Suprapubic skin (tissue), 4 donors: ENCODE results near the gene EPAS1. TPM values are rescaled to one million over a fixed set of nuclear protein-coding genes. Genes with fewer than 3 reads are reported as not detected.
A peak's percentile ranks its signal among the peaks of the same experiment; 100 is the strongest.

Experiments used
- DNase-seq, 2 donors: peaks; one replicate each; pipeline ENCODE4 v3.0.0-alpha.2; 2019; ENCODE audit warnings: low spot score in 2 of 2
- H3K27ac ChIP-seq: fragments of 200-600 bp; sonication (generic); one replicate; pipeline ENCODE4 v1.5.1; 2019
- H3K27me3 ChIP-seq: fragments of 200-600 bp; sonication (generic); one replicate; pipeline ENCODE4 v1.5.1; 2019
- H3K36me3 ChIP-seq: fragments of 200-600 bp; sonication (generic); one replicate; pipeline ENCODE4 v1.5.1; 2019
- H3K4me1 ChIP-seq: fragments of 200-600 bp; sonication (generic); one replicate; pipeline ENCODE4 v1.5.1; 2019
- H3K4me3 ChIP-seq: fragments of 200-600 bp; sonication (generic); one replicate; pipeline ENCODE4 v1.5.1; 2019; ENCODE audit warnings: mild to moderate bottlenecking
- H3K9me3 ChIP-seq: fragments of 200-600 bp; sonication (generic); one replicate; pipeline ENCODE4 v1.5.1; 2019
- EP300 ChIP-seq: sonication (generic); formaldehyde crosslinking; IDR thresholded peaks from one replicate; pipeline ENCODE4 v1.6.1; 2017; ENCODE audit warnings: antibody characterized with exemption
- POLR2A ChIP-seq, 2 donors: fragments of 450-650 bp; IDR thresholded peaks; one replicate each; pipeline ENCODE4 v1.6.1; 2017; ENCODE audit warnings: antibody characterized with exemption in 2 of 2, mild to moderate bottlenecking in 2 of 2, moderate library complexity in 2 of 2
- POLR2AphosphoS5 ChIP-seq, 3 donors: sonication (generic); formaldehyde crosslinking; IDR thresholded peaks; one replicate each; pipeline ENCODE4 v1.6.1; 2017; ENCODE audit warnings: antibody characterized with exemption in 3 of 3
- WGBS: methylation state at CpG from one replicate; pipeline ENCODE4 v1.1.5; 2018; 5-methylcytosine and 5-hydroxymethylcytosine counted together
- total RNA-seq, 4 donors: library from RNA; depleted of rRNA; stranded (reverse); fragments of >200 nt; gene quantifications; one replicate each; pipeline ENCODE4 v1.1.0, GENCODE V29; 2016
- TF ChIP-seq, protein P1 (sequence below), 2 donors: fragments of 200-600 bp in 1 of 2; fragments of 450-650 bp in 1 of 2; sonication (generic) in 1 of 2; IDR thresholded peaks; one replicate each; pipeline ENCODE4 v1.5.1; 2016 to 2019; ENCODE audit warnings: antibody characterized with exemption in 2 of 2, mild to moderate bottlenecking in 1 of 2, moderate library complexity in 1 of 2

The EPAS1 gene
- total RNA-seq, 4 donors from 2014 or later = 110 to 271 (median 142) TPM

DNA sequence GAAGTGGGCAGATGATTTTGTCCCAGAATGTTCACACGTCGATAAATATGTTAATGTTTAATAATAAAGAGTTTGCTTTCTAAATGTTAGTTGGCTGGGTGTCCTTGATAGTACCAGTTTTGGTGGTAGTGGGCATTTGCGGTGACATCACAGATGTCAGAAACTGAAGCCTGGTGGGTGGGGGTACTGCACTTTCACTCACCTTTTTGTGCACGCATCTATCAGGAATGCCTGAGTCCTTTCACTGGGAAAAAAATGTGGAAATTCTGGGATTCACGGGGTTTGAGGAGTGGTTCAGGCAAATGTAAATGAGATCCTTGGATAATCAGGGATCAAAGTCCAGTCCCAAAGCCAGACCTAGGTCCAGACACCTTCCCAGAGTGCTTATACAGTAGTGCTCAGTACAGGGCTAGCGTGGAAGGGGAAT is 3.2 kb downstream of the EPAS1 start:
- peak overlapping the region; percentile 81 for H3K4me3 ChIP-seq
- 75% methylated on average over 6 of the region's 6 CpGs for WGBS

DNA sequence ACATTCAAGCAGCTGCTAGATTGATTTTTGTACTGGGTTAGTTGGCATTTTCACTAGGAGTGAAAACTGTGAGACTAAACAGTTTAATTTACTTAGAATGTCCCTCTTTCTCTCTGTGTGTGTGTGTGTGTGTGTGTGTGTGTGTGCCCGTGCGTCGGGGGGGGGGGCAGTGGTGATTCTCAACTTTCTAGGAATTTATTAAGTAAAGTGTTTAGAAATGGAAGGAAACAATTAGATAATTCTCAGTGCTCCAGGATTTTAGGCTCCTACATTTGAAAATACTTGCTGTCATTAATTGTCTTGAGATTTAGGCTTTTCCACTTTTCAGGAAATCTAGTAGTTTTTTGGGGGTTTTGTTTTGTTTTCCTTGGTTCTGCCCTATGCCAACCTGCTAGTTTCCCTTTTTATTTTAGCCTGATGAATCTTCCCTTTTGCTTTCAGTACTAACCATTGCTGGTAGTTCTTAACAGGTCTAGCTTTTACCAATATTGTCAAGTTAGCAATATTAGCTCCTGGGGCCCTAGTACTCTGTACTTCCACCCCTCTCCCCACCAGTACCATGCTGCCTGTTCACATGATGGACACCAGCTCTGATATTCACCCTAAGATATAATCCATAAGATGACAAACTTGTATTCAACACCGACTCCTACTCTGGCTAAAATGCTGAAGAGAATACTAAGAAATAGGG is 4.9 kb downstream of the EPAS1 start:
- peak in 1 of 2 donors; percentile 23 for DNase-seq
- Histone ChIP-seq H3K36me3 (no peaks in the 10 kb centered on the region), H3K27me3 (no peaks in the 10 kb centered on the region), H3K4me3 (no peak overlapping the region), H3K27ac (no peak overlapping the region), H3K9me3 (no peaks in the 10 kb centered on the region), H3K4me1 (peaks cover 60% of the 10 kb centered on the region)
- WGBS = 52% methylated on average over 4 of the region's 4 CpGs
- TF ChIP-seq EP300 = no peak
- TF ChIP-seq POLR2AphosphoS5 (IDR thresholded peaks at IDR 0.05) = no peak
- TF ChIP-seq, protein P1, sequence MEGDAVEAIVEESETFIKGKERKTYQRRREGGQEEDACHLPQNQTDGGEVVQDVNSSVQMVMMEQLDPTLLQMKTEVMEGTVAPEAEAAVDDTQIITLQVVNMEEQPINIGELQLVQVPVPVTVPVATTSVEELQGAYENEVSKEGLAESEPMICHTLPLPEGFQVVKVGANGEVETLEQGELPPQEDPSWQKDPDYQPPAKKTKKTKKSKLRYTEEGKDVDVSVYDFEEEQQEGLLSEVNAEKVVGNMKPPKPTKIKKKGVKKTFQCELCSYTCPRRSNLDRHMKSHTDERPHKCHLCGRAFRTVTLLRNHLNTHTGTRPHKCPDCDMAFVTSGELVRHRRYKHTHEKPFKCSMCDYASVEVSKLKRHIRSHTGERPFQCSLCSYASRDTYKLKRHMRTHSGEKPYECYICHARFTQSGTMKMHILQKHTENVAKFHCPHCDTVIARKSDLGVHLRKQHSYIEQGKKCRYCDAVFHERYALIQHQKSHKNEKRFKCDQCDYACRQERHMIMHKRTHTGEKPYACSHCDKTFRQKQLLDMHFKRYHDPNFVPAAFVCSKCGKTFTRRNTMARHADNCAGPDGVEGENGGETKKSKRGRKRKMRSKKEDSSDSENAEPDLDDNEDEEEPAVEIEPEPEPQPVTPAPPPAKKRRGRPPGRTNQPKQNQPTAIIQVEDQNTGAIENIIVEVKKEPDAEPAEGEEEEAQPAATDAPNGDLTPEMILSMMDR (IDR thresholded peaks at IDR 0.05) = no peak
- TF ChIP-seq POLR2A (IDR thresholded peaks at IDR 0.05) = no peak

More for the DNA sequence above, 3.2 kb downstream of the EPAS1 start:
- Histone ChIP-seq H3K4me1 (peaks cover 54% of the 10 kb centered on the region), H3K36me3 (no peaks in the 10 kb centered on the region), H3K9me3 (no peaks in the 10 kb centered on the region), H3K27me3 (no peaks in the 10 kb centered on the region), H3K27ac (no peak overlapping the region)
- peak in 1 of 2 donors; percentile 44 for DNase-seq
- TF ChIP-seq EP300 (no peak), POLR2A (IDR thresholded peaks at IDR 0.05) (no peak), POLR2AphosphoS5 (IDR thresholded peaks at IDR 0.05) (no peak)
- TF ChIP-seq, protein P1 (IDR thresholded peaks at IDR 0.05) = no peak

DNA sequence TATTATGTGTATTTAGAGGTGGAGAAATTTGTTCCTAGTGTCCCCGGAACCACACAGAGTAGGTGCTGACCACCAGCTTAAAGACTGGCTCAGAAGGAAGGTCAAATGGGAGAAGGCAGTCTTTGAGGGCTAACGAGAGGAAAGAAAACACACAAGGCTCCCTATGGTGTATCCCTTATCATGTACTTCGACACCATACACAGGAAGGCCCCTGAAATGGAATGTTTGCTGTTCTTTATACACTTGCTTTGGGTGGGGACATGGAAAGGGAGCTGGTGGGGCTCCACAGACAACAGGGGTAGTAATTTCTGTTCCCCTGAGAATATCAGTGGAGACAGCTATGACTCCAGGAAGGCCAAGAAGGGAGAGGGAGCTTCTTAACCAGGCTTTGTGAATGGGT is 6.0 kb downstream of the EPAS1 start:
- 82% methylated on average over 3 of the region's 3 CpGs for WGBS

DNA sequence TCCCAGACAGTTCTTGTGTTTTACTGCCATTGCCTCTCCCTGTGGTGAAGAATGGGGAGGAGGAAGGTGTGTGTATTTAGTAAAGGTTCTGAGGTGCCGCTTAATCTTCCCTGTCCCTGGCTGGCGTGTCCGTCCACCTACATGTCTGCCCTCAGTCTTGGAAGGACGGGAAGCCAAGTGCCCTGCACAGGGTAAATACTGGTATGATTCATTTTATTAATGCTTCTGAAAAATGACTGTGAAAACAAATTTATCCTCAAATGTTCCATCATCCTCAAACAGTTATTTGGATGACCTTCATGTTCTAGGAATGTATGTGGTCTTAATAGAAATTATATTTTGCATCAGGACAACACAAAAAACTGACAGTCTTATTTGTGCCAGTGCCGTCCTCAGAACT is 6.6 kb downstream of the EPAS1 start:
- TF ChIP-seq EP300 (no peak), POLR2A (IDR thresholded peaks at IDR 0.05) (no peak), POLR2AphosphoS5 (IDR thresholded peaks at IDR 0.05) (no peak)
- TF ChIP-seq, protein P1 (IDR thresholded peaks at IDR 0.05) = no peak
- Histone ChIP-seq H3K27ac (no peak overlapping the region), H3K4me1 (peaks cover 69% of the 10 kb centered on the region), H3K9me3 (no peaks in the 10 kb centered on the region), H3K27me3 (no peaks in the 10 kb centered on the region), H3K4me3 (no peak overlapping the region), H3K36me3 (no peaks in the 10 kb centered on the region)
- peak in 1 of 2 donors; percentile 34 for DNase-seq
- 85% methylated on average over 5 of the region's 5 CpGs for WGBS

More for the DNA sequence above, 6.0 kb downstream of the EPAS1 start:
- no peaks in the 10 kb centered on the region for H3K27me3 ChIP-seq
- H3K36me3 ChIP-seq = no peaks in the 10 kb centered on the region
- DNase-seq = no peak
- no peak overlapping the region for H3K4me3 ChIP-seq
- no peaks in the 10 kb centered on the region for H3K9me3 ChIP-seq
- H3K27ac ChIP-seq = no peak overlapping the region
- H3K4me1 ChIP-seq = peaks cover 69% of the 10 kb centered on the region
- TF ChIP-seq EP300 = no peak
- TF ChIP-seq POLR2AphosphoS5 (IDR thresholded peaks at IDR 0.05) = no peak
- TF ChIP-seq, protein P1 (IDR thresholded peaks at IDR 0.05) = no peak
- no peak for TF ChIP-seq POLR2A (IDR thresholded peaks at IDR 0.05)

DNA sequence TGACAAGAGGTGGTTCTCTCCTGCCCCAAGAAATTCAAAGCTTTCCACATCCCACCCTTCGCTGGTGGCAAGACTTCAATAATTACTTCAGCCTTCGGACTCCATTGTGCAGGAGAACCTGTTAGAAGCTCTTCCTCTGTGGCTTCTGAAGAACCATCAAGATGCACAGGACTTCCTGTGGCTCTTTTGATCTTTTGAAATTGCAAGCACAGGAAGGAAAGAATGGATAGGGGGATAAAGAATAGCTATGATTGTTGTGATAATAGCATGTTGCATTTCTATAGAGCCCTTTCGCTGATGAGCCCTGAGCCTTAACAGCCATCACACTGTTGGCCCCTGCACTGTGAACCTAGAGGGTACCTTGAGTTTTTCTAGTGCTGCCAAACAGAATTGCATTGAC is 7.4 kb downstream of the EPAS1 start:
- Histone ChIP-seq H3K4me1 (peaks cover 70% of the 10 kb centered on the region), H3K4me3 (no peak overlapping the region)
- TF ChIP-seq POLR2A (IDR thresholded peaks at IDR 0.05) (no peak), EP300 (no peak), POLR2AphosphoS5 (IDR thresholded peaks at IDR 0.05) (no peak)
- TF ChIP-seq, protein P1 (IDR thresholded peaks at IDR 0.05) = no peak

More for the DNA sequence above, 7.4 kb downstream of the EPAS1 start:
- H3K9me3 ChIP-seq = no peaks in the 10 kb centered on the region
- H3K27ac ChIP-seq = no peak overlapping the region
- 85% methylated on average over 3 of the region's 3 CpGs for WGBS
- H3K36me3 ChIP-seq = no peaks in the 10 kb centered on the region
- no peaks in the 10 kb centered on the region for H3K27me3 ChIP-seq
- no peak for DNase-seq
